PC-9 (cell line): ENCODE data around the gene CBX8. TPM values are rescaled to one million over a fixed set of nuclear protein-coding genes. Genes with fewer than 3 reads are reported as not detected.
A peak's percentile ranks its signal among the peaks of the same experiment; 100 is the strongest.

Experiments
- BruUV-seq: library from RNA; stranded (reverse); fragments of 400-500 nt; replicated peaks from 2 replicates; lab custom pipeline; 2021; lab: Mats Ljungman, UMichigan
- CTCF ChIA-PET: fragments of 300-600 bp; sonication (Branson Sonifier 250); formaldehyde crosslinking; loops from one replicate; lab custom pipeline; 2022; ENCODE audit warnings: antibody characterized with exemption; lab: Charles Lee
- POLR2A ChIA-PET: fragments of 300-600 bp; sonication (Branson Sonifier 250); formaldehyde crosslinking; loops from one replicate; lab custom pipeline; 2022; ENCODE audit warnings: antibody characterized with exemption; ENCODE audit not compliant: unreplicated experiment; lab: Charles Lee
- DNase-seq, 2 experiments: peaks; one replicate each; pipeline versions ENCODE4 v3.0.0 to v3.0.0-alpha.2; 2015 to 2022; ENCODE audit warnings: mixed read lengths in 1 of 2
- H2AFZ ChIP-seq: fragments of 200-600 bp; sonication (generic); 2 replicates; pipeline ENCODE4 v1.8.1; 2017; ENCODE audit warnings: antibody characterized with exemption
- H3F3A ChIP-seq: fragments of 200-600 bp; sonication (generic); 2 replicates; pipeline ENCODE4 v1.8.1; 2017; ENCODE audit warnings: antibody characterized with exemption, mild to moderate bottlenecking, low read depth; ENCODE audit not compliant: insufficient read depth
- H3K27ac ChIP-seq: fragments of 200-600 bp; sonication (generic); 2 replicates; pipeline ENCODE4 v1.6.1; 2016; ENCODE audit warnings: mixed run types
- H3K27me3 ChIP-seq: fragments of 200-600 bp; sonication (generic); 2 replicates; pipeline ENCODE4 v1.6.1; 2016; ENCODE audit warnings: low read depth, mixed run types; ENCODE audit not compliant: insufficient read depth
- H3K36me3 ChIP-seq: fragments of 200-600 bp; sonication (generic); 2 replicates; pipeline ENCODE4 v1.6.1; 2016; ENCODE audit warnings: low read depth, mixed run types
- H3K4me1 ChIP-seq: fragments of 200-600 bp; sonication (generic); replicated peaks from 2 replicates; pipeline ENCODE4 v1.6.1; 2016; ENCODE audit warnings: mixed run types; ENCODE audit not compliant: insufficient read depth
- H3K4me2 ChIP-seq: fragments of 200-600 bp; sonication (generic); 2 replicates; pipeline ENCODE4 v1.6.1; 2017; ENCODE audit warnings: mixed run types
- H3K4me3 ChIP-seq: fragments of 200-600 bp; sonication (generic); 2 replicates; pipeline ENCODE4 v1.6.1; 2016; ENCODE audit warnings: mixed run types
- H3K79me2 ChIP-seq: fragments of 200-600 bp; sonication (generic); 2 replicates; pipeline ENCODE4 v1.6.1; 2017; ENCODE audit warnings: low read depth, mixed run types
- H3K9me2 ChIP-seq: fragments of 200-600 bp; sonication (generic); 2 replicates; pipeline ENCODE4 v1.8.1; 2017; ENCODE audit warnings: mild to moderate bottlenecking; ENCODE audit not compliant: insufficient read depth
- H3K9me3 ChIP-seq: fragments of 200-600 bp; sonication (generic); 2 replicates; pipeline ENCODE4 v1.8.1; 2016; ENCODE audit warnings: low read depth; ENCODE audit not compliant: insufficient read depth
- H4K20me1 ChIP-seq: fragments of 200-600 bp; sonication (generic); 2 replicates; pipeline ENCODE4 v1.8.1; 2017; ENCODE audit not compliant: insufficient read depth
- EZH2 ChIP-seq: fragments of 200-600 bp; sonication (generic); IDR thresholded peaks from 2 replicates; pipeline ENCODE4 v1.8.0; 2017; ENCODE audit warnings: antibody characterized with exemption, low read depth
- intact Hi-C: fragments of 100-400 bp; cut with micrococcal nuclease; formaldehyde crosslinking; loops from one replicate; pipeline ENCODE4 v1.10.0; 2022; ENCODE audit not compliant: unreplicated experiment
- total RNA-seq: library from RNA; stranded (reverse); gene quantifications from 2 replicates; pipeline ENCODE4 v1.2.3, GENCODE V29; 2021
- TF ChIP-seq, protein P1 (sequence below): fragments of 200-600 bp; sonication (generic); conservative IDR thresholded peaks from 2 replicates; pipeline ENCODE4 v1.6.1; 2017; ENCODE audit warnings: mixed run types, antibody characterized with exemption, mild to moderate bottlenecking, moderate library complexity

Gene CBX8
- total RNA-seq, 1 experiment from 2014 or later: 14.2 TPM

DNA sequence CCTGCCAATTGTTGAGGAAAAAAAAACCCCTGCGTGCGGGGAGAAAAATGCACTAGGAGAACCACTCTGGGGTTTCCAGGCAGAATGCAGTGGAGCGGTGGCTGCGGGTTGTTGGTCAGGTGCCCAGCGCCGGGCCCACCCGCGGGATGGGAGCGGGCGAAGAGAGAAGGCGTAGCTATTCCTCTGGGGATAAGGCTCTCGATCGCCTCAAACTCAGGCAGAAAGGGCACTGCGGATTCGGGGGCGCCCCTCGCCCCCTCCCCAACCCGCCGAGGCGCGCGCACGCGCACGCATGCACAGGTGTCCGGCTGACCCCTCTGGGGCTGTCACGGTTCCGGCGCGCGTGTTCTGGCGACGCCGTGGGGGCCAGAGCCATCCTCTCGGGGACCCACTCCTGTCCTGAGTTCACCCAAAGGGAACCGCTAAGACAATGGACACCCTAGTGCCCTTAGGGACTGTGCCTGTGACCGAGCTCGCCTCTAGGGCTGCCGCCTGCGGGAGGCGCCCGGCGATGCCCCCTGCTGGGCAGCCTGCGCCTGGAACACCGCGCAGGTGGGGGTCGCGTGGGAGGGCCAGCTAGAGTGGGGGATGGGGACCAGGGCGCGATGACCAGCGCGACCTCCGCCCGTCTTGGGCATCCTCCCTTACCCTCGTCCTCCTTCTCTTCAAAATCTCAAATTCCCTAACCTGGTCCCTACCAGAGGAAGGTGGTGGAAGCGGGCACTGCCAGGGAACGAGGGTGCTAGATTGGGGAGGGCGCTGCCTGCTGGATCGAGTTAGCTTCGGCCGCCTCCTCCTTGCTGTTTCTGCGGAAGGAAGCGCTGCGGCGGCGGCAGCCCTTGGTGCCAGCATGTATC lies 14.4 kb upstream of the CBX8 start:
- ChIA-PET POLR2A (interaction anchor here (0.6 kb wide), 1 partner anchor 182 kb away, joined by 3 read pairs; no protein-coding TSS in a partner anchor), CTCF (interaction anchor here (0.6 to 1.2 kb wide), 6 partner anchors 24 to 788 kb away, joined by 3 to 6 read pairs (median 4); no protein-coding TSS in a partner anchor)
- peaks cover 17% of the 10 kb centered on the region; the same call in 1 of the 2 replicates for H3F3A ChIP-seq
- no peaks in the 10 kb centered on the region for H3K27me3 ChIP-seq
- intact Hi-C loops: loop anchor here (1.0 kb wide), 1 partner anchor 21 kb away; no protein-coding TSS in a partner anchor
- DNase-seq: no peak
- H3K9me3 ChIP-seq: no peaks in the 10 kb centered on the region
- no peaks in the 10 kb centered on the region for H3K9me2 ChIP-seq
- no peaks in the 10 kb centered on the region for H3K36me3 ChIP-seq
- TF ChIP-seq, protein P1, sequence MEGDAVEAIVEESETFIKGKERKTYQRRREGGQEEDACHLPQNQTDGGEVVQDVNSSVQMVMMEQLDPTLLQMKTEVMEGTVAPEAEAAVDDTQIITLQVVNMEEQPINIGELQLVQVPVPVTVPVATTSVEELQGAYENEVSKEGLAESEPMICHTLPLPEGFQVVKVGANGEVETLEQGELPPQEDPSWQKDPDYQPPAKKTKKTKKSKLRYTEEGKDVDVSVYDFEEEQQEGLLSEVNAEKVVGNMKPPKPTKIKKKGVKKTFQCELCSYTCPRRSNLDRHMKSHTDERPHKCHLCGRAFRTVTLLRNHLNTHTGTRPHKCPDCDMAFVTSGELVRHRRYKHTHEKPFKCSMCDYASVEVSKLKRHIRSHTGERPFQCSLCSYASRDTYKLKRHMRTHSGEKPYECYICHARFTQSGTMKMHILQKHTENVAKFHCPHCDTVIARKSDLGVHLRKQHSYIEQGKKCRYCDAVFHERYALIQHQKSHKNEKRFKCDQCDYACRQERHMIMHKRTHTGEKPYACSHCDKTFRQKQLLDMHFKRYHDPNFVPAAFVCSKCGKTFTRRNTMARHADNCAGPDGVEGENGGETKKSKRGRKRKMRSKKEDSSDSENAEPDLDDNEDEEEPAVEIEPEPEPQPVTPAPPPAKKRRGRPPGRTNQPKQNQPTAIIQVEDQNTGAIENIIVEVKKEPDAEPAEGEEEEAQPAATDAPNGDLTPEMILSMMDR: peak; percentile 67
- TF ChIP-seq EZH2: no peak
- H4K20me1 ChIP-seq: no peaks in the 10 kb centered on the region
- no peak overlapping the region for H3K27ac ChIP-seq
- H3K4me3 ChIP-seq: peak overlapping the region; percentile 24; the same call in 1 of the 2 replicates
- peaks cover 39% of the 10 kb centered on the region; the same call in 1 of the 2 replicates for H3K4me1 ChIP-seq
- H3K4me2 ChIP-seq: peak overlapping the region; percentile 82
- no peaks in the 10 kb centered on the region for H3K79me2 ChIP-seq
- H2AFZ ChIP-seq: 0 out of 2 replicates have a peak overlapping the region, but pooled peaks have one; percentile 33
- BruUV-seq: no TSS peak

- CTCF ChIA-PET: interaction anchor here (0.5 to 1.2 kb wide), 8 partner anchors 23 to 639 kb away, joined by 3 to 9 read pairs (median 5); partner anchors contain the start of gene CBX4
- H3K4me2 ChIP-seq: peak overlapping the region; percentile 82
- peak overlapping the region; percentile 54; the same call in 1 of the 2 replicates for H3K4me3 ChIP-seq
- BruUV-seq: no TSS peak
- peak; percentile 68 to 76 for DNase-seq
- peaks cover 17% of the 10 kb centered on the region; the same call in 1 of the 2 replicates for H3F3A ChIP-seq
- H3K36me3 ChIP-seq: no peaks in the 10 kb centered on the region
- no peaks in the 10 kb centered on the region for H3K9me2 ChIP-seq
- H2AFZ ChIP-seq: peak overlapping the region; percentile 73; the same call in 1 of the 2 replicates
- H3K4me1 ChIP-seq: peaks cover 39% of the 10 kb centered on the region; the same call in 1 of the 2 replicates
- no peak for TF ChIP-seq EZH2
- TF ChIP-seq, protein P1: no peak
- no peak overlapping the region for H3K27ac ChIP-seq
- no peaks in the 10 kb centered on the region for H3K9me3 ChIP-seq
- H3K79me2 ChIP-seq: no peaks in the 10 kb centered on the region
- no peaks in the 10 kb centered on the region for H4K20me1 ChIP-seq
- POLR2A ChIA-PET: interaction anchor here (0.5 to 0.6 kb wide), 3 partner anchors 23 to 183 kb away, joined by 3 to 4 read pairs (median 3); partner anchors contain the start of gene CBX4
- intact Hi-C loops: loop anchor here (1.0 kb wide), 1 partner anchor 22 kb away; no protein-coding TSS in a partner anchor
- peaks cover 3% of the 10 kb centered on the region; the same call in 1 of the 2 replicates for H3K27me3 ChIP-seq
These were observed 13.5 kb upstream of the CBX8 start for GRCh38 chr17:79810130-79811010.
